IMR-90 (cell line): ENCODE results near the gene UNKL. TPM values are rescaled to one million over a fixed set of nuclear protein-coding genes. Genes with fewer than 3 reads are reported as not detected.

Experiments used
- ATAC-seq: fragments of 200-7000 bp; cut with Tn5 transposase; 2 replicates; pipeline ENCODE4 v1.9.1; 2020; ENCODE audit warnings: low read depth, mild to moderate bottlenecking, moderate library complexity
- BruUV-seq: library from RNA; stranded (reverse); fragments of 400-500 nt; replicated peaks from 2 replicates; lab custom pipeline; 2021; lab: Mats Ljungman, UMichigan
- CTCF ChIA-PET: fragments of 300-600 bp; formaldehyde crosslinking; extraction: SDS; loops from one replicate; lab custom pipeline; 2021; ENCODE audit warnings: antibody characterized with exemption; lab: Yijun Ruan, JAX
- POLR2A ChIA-PET: fragments of 300-600 bp; sonication (Branson Sonifier 250); formaldehyde crosslinking; loops from one replicate; lab custom pipeline; 2022; ENCODE audit warnings: antibody characterized with exemption; ENCODE audit not compliant: unreplicated experiment; lab: Charles Lee
- DNase-seq: peaks from one replicate; pipeline ENCODE4 v3.0.0; 2013
- H2AFZ ChIP-seq: replicated peaks from 2 replicates; pipeline ENCODE3; 2013; ENCODE audit warnings: low read length, mild to moderate bottlenecking; ENCODE audit not compliant: poor library complexity
- H2AK5ac ChIP-seq: 2 replicates; pipeline ENCODE4 v1.6.1; 2013; ENCODE audit warnings: low read depth, low read length, inconsistent platforms
- H2AK9ac ChIP-seq: replicated peaks from 2 replicates; pipeline ENCODE3; 2013; ENCODE audit warnings: mild to moderate bottlenecking, low read depth, low read length, moderate library complexity; ENCODE audit not compliant: poor library complexity
- H2BK120ac ChIP-seq: 2 replicates; pipeline ENCODE4 v1.6.1; 2013; ENCODE audit warnings: low read depth, low read length, inconsistent platforms
- H2BK15ac ChIP-seq: 3 replicates; pipeline ENCODE4 v1.6.1; 2013; ENCODE audit warnings: low read depth, low read length, inconsistent platforms
- H2BK20ac ChIP-seq: 2 replicates; pipeline ENCODE4 v1.6.1; 2013; ENCODE audit warnings: low read depth, mild to moderate bottlenecking, inconsistent platforms, low read length, moderate library complexity
- H2BK5ac ChIP-seq: 2 replicates; pipeline ENCODE4 v1.6.1; 2013; ENCODE audit warnings: mild to moderate bottlenecking, low read depth, low read length, inconsistent platforms; ENCODE audit not compliant: poor library complexity, severe bottlenecking
- H3K14ac ChIP-seq: replicated peaks from 2 replicates; pipeline ENCODE4 v1.6.1; 2013; ENCODE audit warnings: low read depth, low read length, inconsistent platforms
- H3K18ac ChIP-seq: 2 replicates; pipeline ENCODE4 v1.6.1; 2013; ENCODE audit warnings: low read depth, low read length, control low read depth
- H3K23ac ChIP-seq: 2 replicates; pipeline ENCODE4 v1.6.1; 2013; ENCODE audit warnings: low read depth, low read length, inconsistent platforms
- H3K27ac ChIP-seq: 2 replicates; pipeline ENCODE4 v1.5.1; 2013; ENCODE audit warnings: mild to moderate bottlenecking, control low read depth, low read length; ENCODE audit not compliant: insufficient read depth
- H3K27me3 ChIP-seq: 2 replicates; pipeline ENCODE4 v1.6.1; 2013; ENCODE audit warnings: low read length; ENCODE audit not compliant: control insufficient read depth, insufficient read depth
- H3K36me3 ChIP-seq: 2 replicates; pipeline ENCODE4 v1.6.1; 2013; ENCODE audit warnings: low read length, mixed read lengths; ENCODE audit not compliant: control insufficient read depth, insufficient read depth
- H3K4ac ChIP-seq: 2 replicates; pipeline ENCODE4 v1.6.1; 2013; ENCODE audit warnings: low read depth, low read length, inconsistent platforms
- H3K4me1 ChIP-seq: 2 replicates; pipeline ENCODE4 v1.6.1; 2013; ENCODE audit warnings: low read length, mixed read lengths; ENCODE audit not compliant: control insufficient read depth, insufficient read depth
- H3K4me2 ChIP-seq: 2 replicates; pipeline ENCODE4 v1.6.1; 2013; ENCODE audit warnings: low read depth, mild to moderate bottlenecking, control low read depth, low read length, moderate library complexity
- H3K4me3 ChIP-seq: 2 replicates; pipeline ENCODE4 v1.5.1; 2013; ENCODE audit warnings: low read depth, mild to moderate bottlenecking, control low read depth, low read length, moderate library complexity; ENCODE audit not compliant: insufficient read depth
- H3K56ac ChIP-seq: 2 replicates; pipeline ENCODE4 v1.6.1; 2013; ENCODE audit warnings: low read length, inconsistent platforms; ENCODE audit not compliant: insufficient read depth; ENCODE audit errors: extremely low read depth
- H3K79me1 ChIP-seq, 2 experiments: 2 replicates each; pipeline ENCODE4 v1.6.1; 2013; ENCODE audit warnings: low read length in 2 of 2, inconsistent platforms in 1 of 2, low read depth in 1 of 2
- H3K9ac ChIP-seq: 2 replicates; pipeline ENCODE4 v1.6.1; 2013; ENCODE audit warnings: low read depth, low read length, control low read depth
- H3K9me1 ChIP-seq: 2 replicates; pipeline ENCODE4 v1.6.1; 2013; ENCODE audit warnings: low read length, inconsistent platforms; ENCODE audit not compliant: insufficient read depth
- H3K9me3 ChIP-seq: 2 replicates; pipeline ENCODE4 v1.6.1; 2013; ENCODE audit warnings: low read length; ENCODE audit not compliant: control insufficient read depth, insufficient read depth
- H4K20me1 ChIP-seq: 2 replicates; pipeline ENCODE4 v1.6.1; 2013; ENCODE audit warnings: low read length, inconsistent platforms; ENCODE audit not compliant: insufficient read depth
- H4K5ac ChIP-seq: 2 replicates; pipeline ENCODE4 v1.6.1; 2013; ENCODE audit warnings: mild to moderate bottlenecking, low read depth, low read length, control low read depth
- H4K8ac ChIP-seq, 2 experiments: 2 replicates each; pipeline ENCODE4 v1.6.1; 2013; ENCODE audit warnings: low read depth in 2 of 2, low read length in 2 of 2, control low read depth in 1 of 2, inconsistent platforms in 1 of 2
- H4K91ac ChIP-seq: 2 replicates; pipeline ENCODE4 v1.6.1; 2013; ENCODE audit warnings: low read depth, low read length, inconsistent platforms; ENCODE audit not compliant: insufficient read depth
- CHD1 ChIP-seq: IDR thresholded peaks from 2 replicates; pipeline ENCODE4 v1.6.1; 2012; ENCODE audit warnings: low read depth, low read length, improper control_type of control experiment
- CTCF ChIP-seq: conservative IDR thresholded peaks from 2 replicates; pipeline ENCODE4 v1.5.1; 2012; ENCODE audit warnings: mild to moderate bottlenecking, low read depth, low read length, improper control_type of control experiment
- POLR2A ChIP-seq: IDR thresholded peaks from 2 replicates; pipeline ENCODE4 v1.6.1; 2012; ENCODE audit warnings: mild to moderate bottlenecking, low read depth, low read length
- WGBS, 2 experiments: methylation state at CpG; one replicate each; pipeline versions ENCODE4 v1.1.5 to v1.1.7; 2013; ENCODE audit warnings: missing lambda C conversion rate in 2 of 2; ENCODE audit not compliant: insufficient read length in 1 of 2; ENCODE audit errors: extremely low coverage in 2 of 2; 5-methylcytosine and 5-hydroxymethylcytosine counted together
- dilution Hi-C: fragments of 300-500 bp; cut with HindIII; formaldehyde crosslinking; loops from one replicate; pipeline ENCODE4 v1.14.3; 2018; ENCODE audit warnings: low sequenced_read_pairs; ENCODE audit not compliant: unreplicated experiment
- in situ Hi-C: fragments of 300-500 bp; cut with MboI; formaldehyde crosslinking; loops from 3 replicates; pipeline ENCODE4 v1.14.3; 2019; ENCODE audit warnings: low sequenced_read_pairs, inconsistent platforms, mixed read lengths
- intact Hi-C: fragments of 100-400 bp; cut with micrococcal nuclease; formaldehyde crosslinking; loops from 2 replicates; pipeline ENCODE4 v1.10.0; 2022
- polyA plus RNA-seq, 3 experiments: library from polyadenylated mRNA; depleted of rRNA; stranded (reverse); fragments of >200 nt; gene quantifications; 2 replicates each; pipeline ENCODE4 v1.2.3, GENCODE V29; 2012; ENCODE audit warnings: low replicate concordance in 1 of 3
- total RNA-seq: library from RNA; depleted of rRNA; stranded (reverse); fragments of >200 nt; gene quantifications from 2 replicates; pipeline ENCODE4 v1.2.3, GENCODE V29; 2012

Gene UNKL
- total and polyA plus RNA-seq, 2 of the 4 experiments (the other 2 are of a cell fraction): 4.1 to 13.3 TPM

GRCh38 chr16:1393613-1394176 lies 20.8 kb downstream of the UNKL start:
- BruUV-seq: no TSS peak

More at GRCh38 chr16:1393613-1394176, 20.8 kb downstream of the UNKL start:
- ChIA-PET CTCF (no interaction called here), POLR2A (no interaction called here)
- dilution Hi-C loops: no loop called here
- in situ Hi-C loops: no loop called here
- Histone ChIP-seq H4K8ac (no peak overlapping the region), H3K18ac (no peak overlapping the region), H3K4me1 (no peaks in the 10 kb centered on the region), H3K9me3 (no peaks in the 10 kb centered on the region), H2AK5ac (no peak overlapping the region), H3K4ac (no peak overlapping the region), H3K23ac (no peak overlapping the region), H3K14ac (no peak overlapping the region), H3K4me2 (no peak overlapping the region), H3K4me3 (no peak overlapping the region), H3K36me3 (peaks cover 35% of the 10 kb centered on the region), H3K79me1 (no peaks in the 10 kb centered on the region), H3K27ac (no peak overlapping the region), H3K9me1 (0 out of 2 replicates have a peak, but pooled peaks cover 2% of the 10 kb centered on the region), H3K9ac (no peak overlapping the region), H2BK15ac (no peak overlapping the region), H4K5ac (no peak overlapping the region), H3K27me3 (no peaks in the 10 kb centered on the region), H4K20me1 (no peaks in the 10 kb centered on the region), H2BK5ac (no peak overlapping the region), H2BK20ac (no peak overlapping the region), H4K91ac (no peak overlapping the region), H2AFZ (no peak overlapping the region), H3K56ac (no peak overlapping the region), H2BK120ac (no peak overlapping the region), H2AK9ac (no peak overlapping the region)
- DNase-seq: no peak
- WGBS, 2 experiments: 83% methylated on average over 1 of the region's 21 CpGs; no CpG with 5 or more reads in 1 of the 2 experiments
- TF ChIP-seq POLR2A (no peak), CTCF (no peak), CHD1 (no peak)
- no peak for ATAC-seq
- intact Hi-C loops: no loop called here
